Thyroid gland (tissue), 4 donors: Measurements from ENCODE around the gene MIAT. TPM values are rescaled to one million over a fixed set of nuclear protein-coding genes. Genes with fewer than 3 reads are reported as not detected.

Source experiments
- DNase-seq, 2 donors: peaks; one replicate each; pipeline ENCODE4 v3.0.0-alpha.2; 2019
- H3K27ac ChIP-seq, 3 donors: fragments of 200-600 bp; sonication (generic); 1 replicate in 2 of 3; 2 replicates in 1 of 3; pipeline ENCODE4 v1.5.1; 2016 to 2019; ENCODE audit warnings: mild to moderate bottlenecking in 1 of 3, moderate library complexity in 1 of 3
- H3K27me3 ChIP-seq: fragments of 200-600 bp; sonication (generic); one replicate; pipeline ENCODE4 v1.5.1; 2019
- H3K36me3 ChIP-seq, 2 donors: fragments of 200-600 bp; sonication (generic); one replicate each; pipeline ENCODE4 v1.5.1; 2016 to 2019
- H3K4me1 ChIP-seq, 2 donors: fragments of 200-600 bp; sonication (generic); one replicate each; pipeline ENCODE4 v1.5.1; 2017 to 2019
- H3K4me3 ChIP-seq, 3 donors: fragments of 200-600 bp; sonication (generic); replicated peaks in 1 of 3; 1 replicate in 2 of 3; 2 replicates in 1 of 3; pipeline ENCODE4 v1.5.1; 2016; ENCODE audit warnings: mild to moderate bottlenecking in 1 of 3
- H3K9me3 ChIP-seq: fragments of 200-600 bp; sonication (generic); one replicate; pipeline ENCODE4 v1.5.1; 2017
- POLR2A ChIP-seq, 2 donors: fragments of 450-650 bp; IDR thresholded peaks; one replicate each; pipeline ENCODE4 v1.6.1; 2017; ENCODE audit warnings: antibody characterized with exemption in 2 of 2, mild to moderate bottlenecking in 2 of 2, moderate library complexity in 1 of 2
- WGBS, 2 donors: methylation state at CpG; one replicate each; pipeline ENCODE4 v1.1.5; 2017; 5-methylcytosine and 5-hydroxymethylcytosine counted together
- intact Hi-C: fragments of 100-400 bp; cut with DNase I; formaldehyde crosslinking; loops from one replicate; pipeline ENCODE4 v1.15.1; 2023
- total RNA-seq, 4 donors: library from RNA; depleted of rRNA; stranded (reverse); fragments of >200 nt; gene quantifications; one replicate each; pipeline ENCODE4 v1.2.3, GENCODE V29; 2016
- TF ChIP-seq, protein P1 (sequence below), 6 experiments: fragments of 200-600 bp in 3 of 6; fragments of 450-650 bp in 3 of 6; sonication (generic) in 3 of 6; IDR thresholded peaks; one replicate each; pipeline ENCODE4 v1.5.1; 2016 to 2019; ENCODE audit warnings: antibody characterized with exemption in 6 of 6, mild to moderate bottlenecking in 2 of 6, inconsistent platforms in 1 of 6, moderate library complexity in 1 of 6

The MIAT gene
- total RNA-seq, 4 donors from 2014 or later: 0.67 to 2.6 (median 1.2) TPM

DNA sequence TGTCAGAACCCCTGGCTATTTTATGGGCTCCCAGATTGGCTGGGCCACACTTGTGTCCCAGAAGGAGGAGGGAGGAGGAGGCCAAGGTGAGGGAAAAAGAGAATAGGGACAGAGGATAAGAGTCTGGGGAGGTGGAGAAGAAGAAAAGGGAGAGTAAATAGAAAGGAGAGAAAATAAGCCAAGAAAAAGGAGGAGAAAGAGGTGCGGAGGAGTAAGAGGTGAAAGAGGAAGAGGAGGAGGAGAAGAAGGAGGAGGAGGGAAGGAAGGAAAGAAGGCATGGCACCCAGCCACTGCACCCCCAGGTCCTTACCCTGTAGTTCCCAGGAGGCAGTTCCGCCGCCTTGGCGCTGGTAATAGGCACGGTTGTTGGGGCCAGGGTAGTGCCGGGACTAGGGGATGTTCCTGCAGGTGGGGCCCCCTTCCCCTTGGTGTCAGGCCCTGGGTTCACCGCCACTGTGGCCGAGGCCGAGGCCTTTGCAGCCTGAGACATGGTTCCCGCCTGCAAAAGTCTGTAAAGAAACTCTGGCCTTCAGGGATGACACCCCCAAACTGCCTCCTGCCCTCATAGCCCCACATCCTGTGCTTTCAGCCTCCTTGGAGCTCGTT, 41.5 kb upstream of the MIAT start:
- Histone ChIP-seq H3K4me3 (no peak overlapping the region), H3K9me3 (no peaks in the 10 kb centered on the region), H3K27me3 (peaks cover 3% of the 10 kb centered on the region), H3K36me3 (no peaks in the 10 kb centered on the region), H3K27ac (no peak overlapping the region), H3K4me1 (peaks cover 0 to 4% of the 10 kb centered on the region in 2 donors)
- TF ChIP-seq POLR2A (IDR thresholded peaks at IDR 0.05): no peak
- TF ChIP-seq, protein P1, sequence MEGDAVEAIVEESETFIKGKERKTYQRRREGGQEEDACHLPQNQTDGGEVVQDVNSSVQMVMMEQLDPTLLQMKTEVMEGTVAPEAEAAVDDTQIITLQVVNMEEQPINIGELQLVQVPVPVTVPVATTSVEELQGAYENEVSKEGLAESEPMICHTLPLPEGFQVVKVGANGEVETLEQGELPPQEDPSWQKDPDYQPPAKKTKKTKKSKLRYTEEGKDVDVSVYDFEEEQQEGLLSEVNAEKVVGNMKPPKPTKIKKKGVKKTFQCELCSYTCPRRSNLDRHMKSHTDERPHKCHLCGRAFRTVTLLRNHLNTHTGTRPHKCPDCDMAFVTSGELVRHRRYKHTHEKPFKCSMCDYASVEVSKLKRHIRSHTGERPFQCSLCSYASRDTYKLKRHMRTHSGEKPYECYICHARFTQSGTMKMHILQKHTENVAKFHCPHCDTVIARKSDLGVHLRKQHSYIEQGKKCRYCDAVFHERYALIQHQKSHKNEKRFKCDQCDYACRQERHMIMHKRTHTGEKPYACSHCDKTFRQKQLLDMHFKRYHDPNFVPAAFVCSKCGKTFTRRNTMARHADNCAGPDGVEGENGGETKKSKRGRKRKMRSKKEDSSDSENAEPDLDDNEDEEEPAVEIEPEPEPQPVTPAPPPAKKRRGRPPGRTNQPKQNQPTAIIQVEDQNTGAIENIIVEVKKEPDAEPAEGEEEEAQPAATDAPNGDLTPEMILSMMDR (IDR thresholded peaks at IDR 0.05): no peak
- no peak for DNase-seq
- intact Hi-C loops: no loop called here
- 78 to 83% methylated on average over 11 of the region's 11 CpGs for WGBS, 2 donors

DNA sequence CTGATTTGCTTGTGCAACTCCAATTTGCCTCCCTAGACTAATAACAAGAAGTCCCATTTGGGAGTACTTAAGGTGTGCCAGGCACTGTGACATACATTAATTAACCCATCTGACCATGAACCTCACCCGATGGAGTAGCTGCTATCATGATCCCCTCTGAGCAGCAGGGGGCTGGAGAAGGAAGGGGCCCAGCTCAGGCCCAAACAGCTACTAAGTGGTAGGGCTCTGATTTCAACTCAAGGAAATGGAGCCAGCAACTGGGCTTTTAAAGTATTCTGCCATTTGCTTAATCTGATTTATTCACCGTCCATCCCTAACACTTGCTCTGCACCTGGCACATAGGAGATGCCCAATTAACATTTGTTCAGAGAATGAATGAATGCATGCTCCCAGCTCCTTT, 40.7 kb upstream of the MIAT start:
- no peak for DNase-seq
- H3K27me3 ChIP-seq: peaks cover 3% of the 10 kb centered on the region
- H3K27ac ChIP-seq: no peak overlapping the region
- no peaks in the 10 kb centered on the region for H3K36me3 ChIP-seq
- no peaks in the 10 kb centered on the region for H3K9me3 ChIP-seq
- intact Hi-C loops: no loop called here
- no peak overlapping the region for H3K4me3 ChIP-seq
- H3K4me1 ChIP-seq: peaks cover 0 to 4% of the 10 kb centered on the region in 2 donors
- 61 to 75% methylated on average over 2 of the region's 2 CpGs for WGBS, 2 donors
- TF ChIP-seq, protein P1 (IDR thresholded peaks at IDR 0.05): no peak
- no peak for TF ChIP-seq POLR2A (IDR thresholded peaks at IDR 0.05)

GRCh38 chr22:26617271-26618199, 39.9 kb upstream of the MIAT start, which contains the start of gene CRYBB1:
TSS of gene CRYBB1 (minus strand) at chr22:26618027. CDS start at chr22:26616319, 1,708 bp downstream.
- WGBS, 2 donors: 77 to 79% methylated on average over 6 to 7 of the region's 7 CpGs

GRCh38 chr22:26618455-26618854, 38.9 kb upstream of the MIAT start:
- no peaks in the 10 kb centered on the region for H3K9me3 ChIP-seq
- intact Hi-C loops: no loop called here
- H3K4me3 ChIP-seq: no peak overlapping the region
- no peaks in the 10 kb centered on the region for H3K27me3 ChIP-seq
- 87 to 91% methylated on average over 8 of the region's 8 CpGs for WGBS, 2 donors
- TF ChIP-seq POLR2A (IDR thresholded peaks at IDR 0.05): no peak
- TF ChIP-seq, protein P1 (IDR thresholded peaks at IDR 0.05): no peak
- peaks cover 0 to 4% of the 10 kb centered on the region in 2 donors for H3K4me1 ChIP-seq
- no peaks in the 10 kb centered on the region for H3K36me3 ChIP-seq
- H3K27ac ChIP-seq: no peak overlapping the region
- no peak for DNase-seq

More at GRCh38 chr22:26617271-26618199, 39.9 kb upstream of the MIAT start, which contains the start of gene CRYBB1:
- intact Hi-C loops: no loop called here
- H3K27me3 ChIP-seq: peaks cover 3% of the 10 kb centered on the region
- H3K4me3 ChIP-seq: no peak within 1 kb of the TSS
- peak in 1 of 2 donors; percentile 3 for DNase-seq
- no peak within 1 kb of the TSS for H3K27ac ChIP-seq
- H3K4me1 ChIP-seq: peaks cover 0 to 4% of the 10 kb centered on the region in 2 donors
- no peak for TF ChIP-seq POLR2A (IDR thresholded peaks at IDR 0.05)
- TF ChIP-seq, protein P1 (IDR thresholded peaks at IDR 0.05): no peak
- no peaks in the 10 kb centered on the region for H3K9me3 ChIP-seq
- no peaks in the 10 kb centered on the region for H3K36me3 ChIP-seq
